HG03135 (cell line): Measurements from ENCODE around the gene MAP3K7.

Experiments
- ATAC-seq: cut with Tn5 transposase; IDR thresholded peaks from one replicate; pipeline ENCODE4 v1.9.1; 2021; ENCODE audit warnings: mild to moderate bottlenecking, moderate library complexity; ENCODE audit not compliant: unreplicated experiment

Gene MAP3K7

DNA sequence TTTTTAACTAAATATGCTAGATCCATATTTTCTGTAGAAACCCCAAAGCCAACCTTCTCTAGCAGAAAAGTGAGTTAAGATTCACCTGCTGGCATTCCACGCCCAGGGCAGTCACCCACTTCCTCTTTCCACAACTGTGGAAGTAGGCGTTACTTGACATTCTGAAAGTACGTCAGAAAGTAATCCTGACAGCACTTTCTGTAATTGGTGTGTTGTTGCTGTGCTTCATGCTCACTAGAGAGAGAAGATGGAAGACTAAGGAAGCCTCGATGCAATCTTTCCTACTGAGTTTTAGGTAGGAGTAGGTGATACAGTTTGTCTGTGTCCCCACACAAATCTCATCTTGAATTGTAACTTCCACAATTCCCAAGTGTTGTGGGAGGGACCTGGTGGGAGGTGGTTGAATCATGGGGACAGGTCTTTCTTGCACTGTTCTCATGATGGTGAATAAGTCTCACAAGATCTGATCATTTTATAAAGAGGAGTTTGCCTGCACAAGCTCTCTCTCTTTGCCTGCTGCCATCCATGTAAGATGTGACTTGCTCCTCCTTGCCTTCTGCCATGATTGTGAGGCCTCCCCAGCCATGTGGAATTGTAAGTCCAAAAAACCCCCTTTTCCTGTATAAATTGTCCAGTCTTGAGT is 101.1 kb downstream of the MAP3K7 start:
- no peak for ATAC-seq

- no peak for ATAC-seq
Measured at GRCh38 chr6:90484903-90485302, 102.0 kb downstream of the MAP3K7 start.

DNA sequence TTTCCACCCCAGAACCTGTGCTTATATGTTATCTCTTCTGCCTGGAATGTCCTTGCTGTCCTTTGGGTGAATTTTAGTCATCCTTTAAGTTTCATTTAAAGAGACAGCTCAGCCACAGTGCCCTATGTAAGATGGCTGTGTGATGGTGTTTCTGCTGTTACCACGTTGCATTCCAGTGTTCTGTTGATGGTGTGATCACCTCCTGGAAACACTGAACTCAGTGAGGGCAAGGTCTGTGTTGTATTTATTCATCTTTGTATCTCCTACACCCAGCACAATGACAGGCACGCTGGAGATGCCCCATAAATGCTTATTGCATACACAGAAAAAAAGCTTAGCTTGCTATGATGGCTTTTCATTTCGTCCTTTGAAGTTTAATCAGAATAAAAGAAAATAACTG is 102.5 kb downstream of the MAP3K7 start:
- ATAC-seq = no peak

DNA sequence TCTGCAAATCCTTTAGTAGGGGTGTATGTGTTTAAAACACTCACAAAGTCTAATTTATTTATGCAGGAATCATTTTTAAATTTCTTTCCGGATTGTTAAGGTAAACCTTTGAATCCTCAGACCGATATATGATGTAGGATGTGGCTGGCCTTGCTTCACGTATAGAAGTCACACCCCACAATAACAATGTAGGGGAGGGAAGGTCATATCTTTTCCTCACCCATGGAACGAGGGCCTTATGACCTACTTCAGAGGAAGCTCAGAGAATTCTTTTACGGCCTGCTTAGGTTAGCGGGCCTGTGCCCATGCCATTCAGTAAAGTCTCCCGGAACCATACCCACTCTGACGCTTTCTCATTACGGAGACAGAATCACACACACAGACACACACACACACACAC is 102.9 kb downstream of the MAP3K7 start:
- ATAC-seq = no peak

DNA sequence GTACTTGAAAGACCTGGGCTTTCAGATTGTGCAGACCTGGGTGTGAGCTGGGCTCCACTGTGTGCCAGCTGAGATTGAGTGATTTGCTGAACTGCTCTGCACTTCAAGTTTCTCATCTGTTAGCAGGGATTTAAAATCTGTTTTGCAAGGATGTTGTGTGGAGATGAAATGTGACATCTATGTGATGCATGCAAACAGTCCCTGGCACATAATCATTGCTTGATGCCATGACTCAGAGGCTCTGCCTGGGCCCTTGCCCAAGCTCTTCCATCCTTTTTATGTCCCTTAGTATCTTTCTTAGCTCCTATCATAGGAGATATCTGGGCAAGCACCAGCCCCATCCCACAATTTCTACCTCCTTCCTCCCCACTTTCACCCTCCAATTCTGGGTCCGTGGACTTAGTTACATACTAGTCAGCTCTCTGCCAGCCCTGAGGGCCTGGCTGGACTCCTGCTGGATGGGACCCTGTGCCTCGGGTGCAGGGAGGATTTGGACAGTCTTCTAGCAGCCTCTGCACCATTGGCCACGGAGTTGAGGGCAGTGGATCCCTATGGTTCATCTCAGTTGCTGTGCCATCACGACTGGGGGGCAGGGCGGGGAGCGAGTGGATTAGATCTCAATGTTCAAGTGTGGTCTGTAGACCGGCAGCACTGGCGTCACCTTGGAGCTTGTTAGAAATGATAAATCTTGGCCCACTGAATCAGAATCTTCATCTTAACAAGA is 103.6 kb downstream of the MAP3K7 start:
- no peak for ATAC-seq

GRCh38 chr6:90480666-90481065 is 106.2 kb downstream of the MAP3K7 start:
- no peak for ATAC-seq

GRCh38 chr6:90479603-90479926 is 107.3 kb downstream of the MAP3K7 start:
- no peak for ATAC-seq

- ATAC-seq = peak; percentile 73
Measured at GRCh38 chr6:90478789-90479602, 107.9 kb downstream of the MAP3K7 start.

- ATAC-seq = no peak
Measured at GRCh38 chr6:90478278-90478677, 108.6 kb downstream of the MAP3K7 start.

DNA sequence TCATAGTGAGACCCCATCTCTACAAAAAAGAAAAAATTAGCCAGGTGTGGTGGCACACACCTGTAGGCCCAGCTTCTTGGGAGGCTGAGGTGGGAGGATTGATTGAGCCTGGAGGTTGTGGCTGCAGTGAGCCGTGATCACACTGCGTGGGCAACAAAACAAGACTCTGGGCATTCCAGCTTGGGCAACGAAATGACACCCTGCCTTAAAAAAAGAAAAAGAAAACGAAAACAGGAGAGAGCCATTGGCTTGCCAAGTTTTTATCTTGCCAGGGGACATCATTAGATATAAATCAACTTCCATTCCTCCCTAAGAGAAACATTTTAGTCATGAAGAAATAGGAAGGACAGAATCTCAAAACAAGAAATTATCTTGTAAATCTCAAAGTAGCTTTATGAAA is 109.5 kb downstream of the MAP3K7 start:
- ATAC-seq = no peak

DNA sequence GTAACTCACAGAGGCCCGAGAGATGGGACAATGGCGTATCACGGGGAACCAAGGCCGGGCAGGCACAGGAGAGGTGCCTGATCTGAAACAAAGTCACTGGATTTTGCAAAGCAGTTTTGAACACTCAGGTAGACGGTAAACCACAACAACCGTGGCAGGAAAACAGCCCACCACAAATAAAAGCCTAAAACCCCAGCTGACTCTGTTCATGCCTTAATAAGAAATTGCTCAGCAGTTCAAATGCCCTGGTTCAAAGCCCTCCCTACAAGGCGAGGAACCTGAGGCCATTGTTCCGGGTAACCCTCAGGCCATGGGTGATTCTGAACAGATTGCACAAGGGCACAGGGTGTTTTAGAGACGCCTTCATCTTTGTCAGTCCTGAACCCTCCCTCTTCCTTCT is 114.2 kb downstream of the MAP3K7 start:
- ATAC-seq = no peak

DNA sequence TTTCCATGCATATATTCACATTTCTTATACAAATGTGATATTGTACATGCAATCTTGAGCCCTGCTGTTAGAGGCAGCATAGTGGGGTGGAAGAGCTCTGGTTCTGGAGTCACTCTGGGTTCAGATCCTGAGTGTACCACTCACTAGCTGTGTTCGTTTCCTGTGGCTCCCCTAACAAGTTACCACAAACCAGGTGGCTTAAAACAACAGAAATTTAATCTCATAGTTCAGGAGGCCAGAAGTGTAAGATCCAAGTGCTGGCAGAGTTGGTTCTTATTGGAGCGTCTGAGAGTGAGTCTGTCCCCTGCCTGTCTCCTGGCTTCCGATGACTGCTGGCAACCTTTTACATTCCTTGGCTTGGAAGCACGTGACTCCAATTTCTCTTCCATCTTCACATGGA is 115.6 kb downstream of the MAP3K7 start:
- no peak for ATAC-seq

- ATAC-seq = no peak
Measured at GRCh38 chr6:90469906-90470305, 117.0 kb downstream of the MAP3K7 start.

DNA sequence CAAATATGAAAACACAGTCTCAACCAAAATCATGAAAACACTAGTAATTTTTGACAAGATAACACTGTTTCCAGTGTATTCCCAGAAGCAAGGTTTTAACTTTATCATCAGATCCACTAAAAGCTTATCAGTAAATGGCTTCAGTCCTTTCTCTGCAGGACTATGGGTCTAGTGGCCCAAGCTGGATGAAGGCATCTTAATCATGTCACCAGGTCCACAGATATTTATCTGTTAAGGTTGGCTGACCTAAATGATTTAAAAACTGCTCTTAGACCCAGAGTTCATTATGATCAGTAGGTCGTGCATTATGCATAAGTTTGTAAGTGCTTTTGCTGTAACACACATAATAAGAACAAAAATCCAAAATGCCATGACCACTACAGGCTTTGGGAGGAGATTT is 118.0 kb downstream of the MAP3K7 start:
- no peak for ATAC-seq

- no peak for ATAC-seq
Measured at GRCh38 chr6:90468080-90468479, 118.8 kb downstream of the MAP3K7 start.

- ATAC-seq = no peak
Measured at GRCh38 chr6:90467546-90467945, 119.3 kb downstream of the MAP3K7 start.

DNA sequence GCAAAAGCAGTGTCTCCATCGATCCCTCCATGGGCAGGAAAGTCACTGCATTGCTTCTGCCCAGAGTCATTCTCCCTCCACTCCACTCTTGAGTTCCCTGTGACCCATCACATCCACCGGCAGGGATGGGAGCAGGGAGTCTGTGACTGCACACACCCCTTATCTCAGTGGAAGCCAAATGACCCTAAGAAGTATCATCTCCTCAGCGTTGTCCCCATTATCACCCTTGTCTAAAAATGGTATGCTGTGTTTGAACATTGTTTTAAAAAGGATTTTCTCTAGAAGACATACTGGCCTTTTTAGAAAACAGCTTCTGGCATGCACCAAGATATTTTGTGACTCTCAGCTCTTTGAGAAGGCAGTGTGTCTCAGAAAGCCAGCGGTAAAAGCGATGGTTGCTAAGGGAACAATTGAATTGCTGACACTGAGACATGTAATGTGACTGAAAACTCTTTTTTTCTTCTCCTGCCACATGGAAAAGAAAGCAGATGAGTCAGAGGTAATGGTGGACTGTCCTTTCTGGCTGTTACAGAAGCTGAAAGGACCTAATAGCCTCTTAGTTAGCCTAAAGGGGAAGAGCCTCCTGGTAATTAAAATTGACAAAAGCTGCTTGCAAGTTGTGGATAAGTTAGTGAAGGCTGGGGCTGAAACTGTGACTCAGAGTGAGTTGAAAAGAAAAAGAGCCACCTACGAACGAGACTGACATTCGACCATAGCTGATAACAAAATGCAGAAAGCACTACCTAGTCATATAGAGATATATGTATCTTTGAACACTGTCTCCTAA is 120.5 kb downstream of the MAP3K7 start:
- ATAC-seq = no peak

- ATAC-seq = no peak
Measured at GRCh38 chr6:90465686-90466085, 121.2 kb downstream of the MAP3K7 start.

DNA sequence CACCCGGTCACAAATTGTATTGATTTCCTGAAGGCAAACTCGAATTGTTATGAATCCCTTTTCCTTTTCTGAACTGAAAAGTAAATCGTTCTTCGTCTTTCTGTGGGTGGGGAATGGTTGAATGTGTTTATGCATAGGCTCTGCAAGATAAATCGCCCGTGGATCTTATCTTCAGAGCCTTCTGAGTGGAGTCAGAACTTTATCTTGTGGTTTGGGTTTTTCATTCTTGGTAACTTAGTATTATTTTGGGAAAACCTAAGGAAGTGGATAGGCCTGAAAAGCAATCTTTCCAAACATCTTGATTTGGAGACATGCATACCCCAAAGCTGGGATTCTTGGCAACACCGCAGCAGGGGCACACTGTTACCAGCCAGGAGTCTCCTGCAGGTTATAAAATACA is 122.4 kb downstream of the MAP3K7 start:
- ATAC-seq = no peak

- ATAC-seq = no peak
Measured at GRCh38 chr6:90463874-90464273, 123.0 kb downstream of the MAP3K7 start.
